HEK293 (cell line): ENCODE data around the gene LMNA.
"Not testable (repeated sequence)": the region's sequence is repeated elsewhere in the genome, so short reads cannot be mapped to it uniquely, and the experiment has no call there.

ENCODE experiments used
- CTCF ChIA-PET: fragments of 350-600 bp; formaldehyde crosslinking; extraction: SDS; loops from one replicate; lab custom pipeline; 2021; ENCODE audit warnings: antibody characterized with exemption; lab: Yijun Ruan, JAX
- POLR2A ChIA-PET: fragments of 300-600 bp; formaldehyde crosslinking; extraction: SDS; loops from one replicate; lab custom pipeline; 2020; ENCODE audit warnings: antibody characterized with exemption, inconsistent platforms; lab: Yijun Ruan, JAX
- H3K27ac ChIP-seq: fragments of 200-500 bp; sonication (Bioruptor generic); 2 replicates; pipeline ENCODE4 v1.5.1; 2014; ENCODE audit warnings: low read depth, low read length, control low read depth, inconsistent platforms; ENCODE audit errors: extremely low read depth
- H3K36me3 ChIP-seq, 2 experiments: fragments of 200-500 bp in 1 of 2; sonication (Bioruptor generic) in 1 of 2; 1 replicate in 1 of 2; 2 replicates in 1 of 2; pipeline ENCODE4 v1.5.1; 2014 to 2017; ENCODE audit warnings: inconsistent platforms in 2 of 2, low read length in 2 of 2; ENCODE audit not compliant: control insufficient read depth in 2 of 2, insufficient read depth in 1 of 2
- H3K4me1 ChIP-seq: fragments of 200-500 bp; sonication (Bioruptor generic); 2 replicates; pipeline ENCODE4 v1.5.1; 2014; ENCODE audit warnings: mild to moderate bottlenecking, low read length, inconsistent platforms; ENCODE audit not compliant: control insufficient read depth, insufficient read depth
- H3K4me3 ChIP-seq: 2 replicates; pipeline ENCODE4 v1.5.1; 2011; ENCODE audit warnings: low read depth, mild to moderate bottlenecking, control low read depth, low read length, moderate library complexity
- H3K9me3 ChIP-seq: fragments of 200-500 bp; sonication (Bioruptor generic); 2 replicates; pipeline ENCODE4 v1.5.1; 2014; ENCODE audit warnings: low read depth, low read length, inconsistent platforms; ENCODE audit not compliant: control insufficient read depth, insufficient read depth
- GFI1B ChIP-seq: fragments of 450-650 bp; formaldehyde crosslinking; IDR thresholded peaks from 2 replicates; pipeline ENCODE4 v1.5.1; 2016; ENCODE audit warnings: missing biosample characterization, missing genetic modification characterization
- HIC1 ChIP-seq: fragments of 450-650 bp; formaldehyde crosslinking; IDR thresholded peaks from 2 replicates; pipeline ENCODE4 v1.5.1; 2016; ENCODE audit warnings: missing biosample characterization, missing genetic modification characterization
- KLF1 ChIP-seq: fragments of 450-650 bp; formaldehyde crosslinking; IDR thresholded peaks from 2 replicates; pipeline ENCODE4 v1.5.1; 2016; ENCODE audit warnings: missing biosample characterization, missing genetic modification characterization
- KLF17 ChIP-seq: fragments of 450-650 bp; formaldehyde crosslinking; IDR thresholded peaks from 2 replicates; pipeline ENCODE4 v1.5.1; 2016; ENCODE audit warnings: missing biosample characterization, missing genetic modification characterization
- KLF9 ChIP-seq: fragments of 450-650 bp; formaldehyde crosslinking; IDR thresholded peaks from 2 replicates; pipeline ENCODE4 v1.5.1; 2016; ENCODE audit warnings: missing biosample characterization, missing genetic modification characterization, low read depth
- SP3 ChIP-seq: fragments of 450-650 bp; formaldehyde crosslinking; IDR thresholded peaks from 2 replicates; pipeline ENCODE4 v1.5.1; 2016; ENCODE audit warnings: missing biosample characterization, missing genetic modification characterization
- WT1 ChIP-seq: fragments of 450-650 bp; formaldehyde crosslinking; IDR thresholded peaks from 2 replicates; pipeline ENCODE4 v1.5.1; 2016; ENCODE audit warnings: missing biosample characterization, missing genetic modification characterization
- ZBTB20 ChIP-seq: fragments of 450-650 bp; formaldehyde crosslinking; IDR thresholded peaks from 2 replicates; pipeline ENCODE4 v1.5.1; 2016; ENCODE audit warnings: missing biosample characterization, missing genetic modification characterization
- ZNF121 ChIP-seq: fragments of 450-650 bp; formaldehyde crosslinking; IDR thresholded peaks from 2 replicates; pipeline ENCODE4 v1.5.1; 2016; ENCODE audit warnings: missing biosample characterization, missing genetic modification characterization
- ZNF184 ChIP-seq: fragments of 450-650 bp; IDR thresholded peaks from 2 replicates; pipeline ENCODE4 v1.5.1; 2018; ENCODE audit warnings: missing biosample characterization, mild to moderate bottlenecking, missing genetic modification characterization
- ZNF2 ChIP-seq: fragments of 450-650 bp; formaldehyde crosslinking; IDR thresholded peaks from 2 replicates; pipeline ENCODE4 v1.5.1; 2016; ENCODE audit warnings: missing biosample characterization, missing genetic modification characterization
- ZNF223 ChIP-seq: fragments of 450-650 bp; formaldehyde crosslinking; IDR thresholded peaks from 2 replicates; pipeline ENCODE4 v1.5.1; 2016; ENCODE audit warnings: missing biosample characterization, missing genetic modification characterization
- ZNF26 ChIP-seq: fragments of 450-650 bp; formaldehyde crosslinking; IDR thresholded peaks from 2 replicates; pipeline ENCODE4 v1.5.1; 2016; ENCODE audit warnings: missing biosample characterization, missing genetic modification characterization
- ZNF280C ChIP-seq: fragments of 450-650 bp; formaldehyde crosslinking; IDR thresholded peaks from 2 replicates; pipeline ENCODE4 v1.5.1; 2016; ENCODE audit warnings: missing biosample characterization, missing genetic modification characterization
- ZNF341 ChIP-seq: fragments of 450-650 bp; formaldehyde crosslinking; IDR thresholded peaks from 2 replicates; pipeline ENCODE4; 2016; ENCODE audit warnings: low read depth, missing biosample characterization, missing genetic modification characterization
- ZNF366 ChIP-seq: fragments of 450-650 bp; formaldehyde crosslinking; conservative IDR thresholded peaks from 2 replicates; pipeline ENCODE4 v1.5.1; 2016; ENCODE audit warnings: missing biosample characterization, missing genetic modification characterization
- ZNF518A ChIP-seq: fragments of 450-650 bp; formaldehyde crosslinking; conservative IDR thresholded peaks from 2 replicates; pipeline ENCODE4 v1.5.1; 2016; ENCODE audit warnings: low read depth, missing biosample characterization, missing genetic modification characterization
- ZNF600 ChIP-seq: fragments of 450-650 bp; formaldehyde crosslinking; IDR thresholded peaks from 2 replicates; pipeline ENCODE4 v1.5.1; 2016; ENCODE audit warnings: missing biosample characterization, missing genetic modification characterization
- ZNF701 ChIP-seq: fragments of 450-650 bp; formaldehyde crosslinking; IDR thresholded peaks from 2 replicates; pipeline ENCODE4 v1.5.1; 2016; ENCODE audit warnings: missing biosample characterization, missing genetic modification characterization
- ZNF76 ChIP-seq: fragments of 450-650 bp; formaldehyde crosslinking; IDR thresholded peaks from 2 replicates; pipeline ENCODE4; 2016; ENCODE audit warnings: low read depth, missing biosample characterization, missing genetic modification characterization, borderline replicate concordance
- ZNF792 ChIP-seq: fragments of 450-650 bp; formaldehyde crosslinking; IDR thresholded peaks from 2 replicates; pipeline ENCODE4 v1.5.1; 2016; ENCODE audit warnings: missing biosample characterization, missing genetic modification characterization

The LMNA gene

GRCh38 chr1:156125544-156125943 lies 11.0 kb downstream of the LMNA start:
- peak overlapping the region; percentile 40; the same call in 1 of the 2 replicates for H3K27ac ChIP-seq
- H3K4me1 ChIP-seq, result peaks cover 28% of the 10 kb centered on the region
- CTCF ChIA-PET, result interaction anchor here (0.6 to 25.6 kb wide), 7 partner anchors 10 to 99 kb away, joined by 3 to 1029 read pairs (median 5); partner anchors contain the start of gene LMNA
- H3K4me3 ChIP-seq, result not testable (repeated sequence)
- POLR2A ChIA-PET, result interaction anchor here (0.5 to 5.8 kb wide), 5 partner anchors 11 to 276 kb away, joined by 3 to 61 read pairs (median 6); partner anchors contain the start of gene LMNA
- peak; percentile 45; the same call in 1 of the 2 replicates for TF ChIP-seq KLF17 (tag by site-specific recombination)
- TF ChIP-seq ZNF121 (tag by site-specific recombination), result peak; percentile 91
- TF ChIP-seq ZNF223 (tag by site-specific recombination), result peak; percentile 81; the same call in 1 of the 2 replicates
- TF ChIP-seq, all 188 proteins: peak for 3; not testable (repeated sequence) for 185
- H3K36me3 ChIP-seq, H3K9me3 ChIP-seq: not testable (repeated sequence)

GRCh38 chr1:156126043-156126629 lies 11.6 kb downstream of the LMNA start:
- ChIA-PET CTCF (interaction anchor here (0.7 to 25.6 kb wide), 8 partner anchors 10 to 99 kb away, joined by 3 to 1029 read pairs (median 6); partner anchors contain the start of gene LMNA), POLR2A (interaction anchor here (0.5 to 5.8 kb wide), 5 partner anchors 11 to 277 kb away, joined by 3 to 61 read pairs (median 6); partner anchors contain the start of gene LMNA)
- peak overlapping the region; percentile 40 for H3K27ac ChIP-seq
- H3K9me3 ChIP-seq, result no peaks in the 10 kb centered on the region
- peak overlapping the region; percentile 15 for H3K4me3 ChIP-seq
- H3K36me3 ChIP-seq, result peaks cover 6% of the 10 kb centered on the region in 2 experiments; a peak in 2 of 3 replicates
- H3K4me1 ChIP-seq, result peaks cover 28% of the 10 kb centered on the region
- TF ChIP-seq ZBTB20 (tag by site-specific recombination) (0 out of 2 replicates have a peak, but pooled peaks have one; percentile 34), SP3 (tag by site-specific recombination) (peak; percentile 25; the same call in 1 of the 2 replicates), ZNF600 (tag by site-specific recombination) (peak; percentile 86), HIC1 (tag by site-specific recombination) (no peak), ZNF184 (tag by site-specific recombination) (peak; percentile 38; the same call in 1 of the 2 replicates), ZNF2 (tag by site-specific recombination) (no peak), ZNF26 (tag by site-specific recombination) (no peak), KLF1 (tag by site-specific recombination) (peak; percentile 26; the same call in 1 of the 2 replicates), ZNF76 (no peak), GFI1B (tag by site-specific recombination) (no peak), ZNF701 (tag by site-specific recombination) (no peak), WT1 (peak; percentile 69), ZNF280C (tag by site-specific recombination) (no peak), ZNF792 (no peak), KLF9 (tag by site-specific recombination) (no peak), ZNF518A (tag by site-specific recombination) (0 out of 2 replicates have a peak, but pooled peaks have one; percentile 26), ZNF366 (tag by site-specific recombination) (peak; percentile 79), ZNF341 (tag by site-specific recombination) (peak; percentile 63; the same call in 1 of the 2 replicates)
